Kidney epithelial cell (primary cell): ENCODE results near the gene TRIO. TPM values are rescaled to one million over a fixed set of nuclear protein-coding genes. Genes with fewer than 3 reads are reported as not detected.

Experiments used
- DNase-seq: peaks from one replicate; pipeline ENCODE4 v3.0.0-alpha.2; 2010; ENCODE audit warnings: low read depth
- H3K27me3 ChIP-seq: 2 replicates; pipeline ENCODE4 v1.6.0; 2011; ENCODE audit warnings: low read length; ENCODE audit not compliant: control insufficient read depth, insufficient read depth
- H3K36me3 ChIP-seq: 2 replicates; pipeline ENCODE4 v1.5.1; 2011; ENCODE audit warnings: low read length; ENCODE audit not compliant: control insufficient read depth, insufficient read depth
- H3K4me3 ChIP-seq: 2 replicates; pipeline ENCODE4 v1.5.1; 2011; ENCODE audit warnings: low read depth, mild to moderate bottlenecking, control low read depth, low read length
- total RNA-seq: library from RNA; depleted of rRNA; stranded (reverse); fragments of >200 nt; gene quantifications from 2 replicates; pipeline ENCODE4 v1.2.3, GENCODE V29; 2015
- TF ChIP-seq, protein P1 (sequence below): IDR thresholded peaks from 2 replicates; pipeline ENCODE4 v1.5.1; 2011; ENCODE audit warnings: mild to moderate bottlenecking, moderate library complexity, low read length, control low read depth, inconsistent platforms; ENCODE audit not compliant: insufficient read depth, poor library complexity, severe bottlenecking

TRIO gene
- total RNA-seq, 1 donor from 2014 or later, result 174 TPM

DNA sequence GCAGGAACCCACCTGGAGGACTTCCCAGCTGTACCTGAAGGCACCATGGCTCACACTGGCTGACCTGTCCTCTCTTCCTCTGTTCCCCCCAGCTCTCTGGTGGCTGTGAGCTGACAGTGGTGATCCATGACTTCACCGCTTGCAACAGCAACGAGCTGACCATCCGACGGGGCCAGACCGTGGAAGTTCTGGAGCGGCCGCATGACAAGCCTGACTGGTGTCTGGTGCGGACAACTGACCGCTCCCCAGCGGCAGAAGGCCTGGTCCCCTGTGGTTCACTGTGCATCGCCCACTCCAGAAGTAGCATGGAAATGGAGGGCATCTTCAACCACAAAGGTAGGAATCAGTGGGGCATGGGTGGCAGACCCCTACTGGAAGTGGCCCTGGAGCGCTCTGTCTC lies 276.5 kb downstream of the TRIO start:
- no peak for DNase-seq
- Histone ChIP-seq H3K36me3 (peaks cover 1% of the 10 kb centered on the region), H3K4me3 (no peak overlapping the region), H3K27me3 (no peaks in the 10 kb centered on the region)
- TF ChIP-seq, protein P1, sequence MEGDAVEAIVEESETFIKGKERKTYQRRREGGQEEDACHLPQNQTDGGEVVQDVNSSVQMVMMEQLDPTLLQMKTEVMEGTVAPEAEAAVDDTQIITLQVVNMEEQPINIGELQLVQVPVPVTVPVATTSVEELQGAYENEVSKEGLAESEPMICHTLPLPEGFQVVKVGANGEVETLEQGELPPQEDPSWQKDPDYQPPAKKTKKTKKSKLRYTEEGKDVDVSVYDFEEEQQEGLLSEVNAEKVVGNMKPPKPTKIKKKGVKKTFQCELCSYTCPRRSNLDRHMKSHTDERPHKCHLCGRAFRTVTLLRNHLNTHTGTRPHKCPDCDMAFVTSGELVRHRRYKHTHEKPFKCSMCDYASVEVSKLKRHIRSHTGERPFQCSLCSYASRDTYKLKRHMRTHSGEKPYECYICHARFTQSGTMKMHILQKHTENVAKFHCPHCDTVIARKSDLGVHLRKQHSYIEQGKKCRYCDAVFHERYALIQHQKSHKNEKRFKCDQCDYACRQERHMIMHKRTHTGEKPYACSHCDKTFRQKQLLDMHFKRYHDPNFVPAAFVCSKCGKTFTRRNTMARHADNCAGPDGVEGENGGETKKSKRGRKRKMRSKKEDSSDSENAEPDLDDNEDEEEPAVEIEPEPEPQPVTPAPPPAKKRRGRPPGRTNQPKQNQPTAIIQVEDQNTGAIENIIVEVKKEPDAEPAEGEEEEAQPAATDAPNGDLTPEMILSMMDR, result no peak

GRCh38 chr5:14420101-14420811 lies 277.1 kb downstream of the TRIO start:
- TF ChIP-seq, protein P1, result no peak
- no peak overlapping the region for H3K4me3 ChIP-seq
- peaks cover 1% of the 10 kb centered on the region for H3K36me3 ChIP-seq
- H3K27me3 ChIP-seq, result no peaks in the 10 kb centered on the region
- DNase-seq, result no peak

DNA sequence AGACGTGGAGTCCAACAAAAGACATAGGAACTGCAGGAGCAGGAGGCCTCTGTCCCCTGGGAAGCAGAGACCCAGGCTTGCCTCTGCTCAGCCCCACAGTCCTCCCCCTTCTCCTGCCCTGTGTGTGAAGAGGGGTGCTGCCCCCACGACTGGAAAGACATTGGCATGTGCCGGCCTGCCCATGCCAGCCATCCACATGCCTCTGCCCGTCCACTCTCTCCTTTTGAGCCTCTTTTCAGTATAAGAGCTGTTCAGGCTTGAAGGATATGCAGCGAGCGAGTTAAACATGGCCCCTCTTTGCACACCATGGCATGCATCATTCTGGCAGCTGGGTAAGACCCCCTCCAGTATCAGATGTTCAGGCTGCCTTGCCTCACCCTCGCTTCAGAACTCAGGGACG lies 278.7 kb downstream of the TRIO start:
- H3K4me3 ChIP-seq, result no peak overlapping the region
- no peaks in the 10 kb centered on the region for H3K27me3 ChIP-seq
- peaks cover 1% of the 10 kb centered on the region for H3K36me3 ChIP-seq
- TF ChIP-seq, protein P1, result no peak
- no peak for DNase-seq

GRCh38 chr5:14424011-14424685 lies 281.0 kb downstream of the TRIO start:
- Histone ChIP-seq H3K27me3 (no peaks in the 10 kb centered on the region), H3K36me3 (peaks cover 1% of the 10 kb centered on the region), H3K4me3 (no peak overlapping the region)
- no peak for DNase-seq
- TF ChIP-seq, protein P1, result no peak

- no peaks in the 10 kb centered on the region for H3K27me3 ChIP-seq
- no peak for DNase-seq
- H3K36me3 ChIP-seq, result peaks cover 1% of the 10 kb centered on the region
- TF ChIP-seq, protein P1, result no peak
- no peak overlapping the region for H3K4me3 ChIP-seq
Observed at GRCh38 chr5:14425559-14425958, 282.4 kb downstream of the TRIO start.
